Measurements from ENCODE around the gene FBXL7.

FBXL7 gene

GRCh38 chr5:15585841-15586591 is 86.0 kb downstream of the FBXL7 start:
- FAIRE-seq, result no peak

- no peak for FAIRE-seq
Observed at GRCh38 chr5:15587916-15588315, 87.9 kb downstream of the FBXL7 start.

- no peak for FAIRE-seq
Observed at GRCh38 chr5:15592728-15593127, 92.7 kb downstream of the FBXL7 start.

GRCh38 chr5:15594977-15595568 is 95.1 kb downstream of the FBXL7 start:
- no peak for FAIRE-seq

- no peak for FAIRE-seq
Observed at GRCh38 chr5:15595929-15596328, 95.9 kb downstream of the FBXL7 start.

GRCh38 chr5:15596936-15597335 is 97.0 kb downstream of the FBXL7 start:
- no peak for FAIRE-seq

GRCh38 chr5:15597804-15598203 is 97.8 kb downstream of the FBXL7 start:
- no peak for FAIRE-seq

GRCh38 chr5:15598294-15598902 is 98.4 kb downstream of the FBXL7 start:
- no peak for FAIRE-seq

- FAIRE-seq, result no peak
Observed at GRCh38 chr5:15600035-15600434, 100.1 kb downstream of the FBXL7 start.

- FAIRE-seq, result no peak
Observed at GRCh38 chr5:15601274-15601673, 101.3 kb downstream of the FBXL7 start.

- FAIRE-seq, result no peak
Observed at GRCh38 chr5:15601853-15602252, 101.9 kb downstream of the FBXL7 start.

GRCh38 chr5:15604986-15605385 is 105.0 kb downstream of the FBXL7 start:
- no peak for FAIRE-seq

- no peak for FAIRE-seq
Observed at GRCh38 chr5:15606197-15606596, 106.2 kb downstream of the FBXL7 start.

GRCh38 chr5:15607076-15607475 is 107.1 kb downstream of the FBXL7 start:
- no peak for FAIRE-seq

GRCh38 chr5:15609076-15609725 is 109.2 kb downstream of the FBXL7 start:
- no peak for FAIRE-seq

GRCh38 chr5:15610216-15610615 is 110.2 kb downstream of the FBXL7 start:
- no peak for FAIRE-seq

GRCh38 chr5:15611008-15611407 is 111.0 kb downstream of the FBXL7 start:
- FAIRE-seq, result no peak

- no peak for FAIRE-seq
Observed at GRCh38 chr5:15612915-15613635, 113.1 kb downstream of the FBXL7 start.

GRCh38 chr5:15614679-15615078 is 114.7 kb downstream of the FBXL7 start:
- no peak for FAIRE-seq

GRCh38 chr5:15615859-15616258 is 115.9 kb downstream of the FBXL7 start:
- no peak for FAIRE-seq

GRCh38 chr5:15618938-15619337 is 119.0 kb downstream of the FBXL7 start:
- FAIRE-seq, result no peak

GRCh38 chr5:15620501-15620900 is 120.5 kb downstream of the FBXL7 start:
- FAIRE-seq, result no peak

- no peak for FAIRE-seq
Observed at GRCh38 chr5:15621094-15621493, 121.1 kb downstream of the FBXL7 start.

Data from islet of Langerhans (tissue), 1 donor.